ENCODE measurements around the gene GBGT1.
A peak's percentile ranks its signal among the peaks of the same experiment; 100 is the strongest.

Gene GBGT1

DNA sequence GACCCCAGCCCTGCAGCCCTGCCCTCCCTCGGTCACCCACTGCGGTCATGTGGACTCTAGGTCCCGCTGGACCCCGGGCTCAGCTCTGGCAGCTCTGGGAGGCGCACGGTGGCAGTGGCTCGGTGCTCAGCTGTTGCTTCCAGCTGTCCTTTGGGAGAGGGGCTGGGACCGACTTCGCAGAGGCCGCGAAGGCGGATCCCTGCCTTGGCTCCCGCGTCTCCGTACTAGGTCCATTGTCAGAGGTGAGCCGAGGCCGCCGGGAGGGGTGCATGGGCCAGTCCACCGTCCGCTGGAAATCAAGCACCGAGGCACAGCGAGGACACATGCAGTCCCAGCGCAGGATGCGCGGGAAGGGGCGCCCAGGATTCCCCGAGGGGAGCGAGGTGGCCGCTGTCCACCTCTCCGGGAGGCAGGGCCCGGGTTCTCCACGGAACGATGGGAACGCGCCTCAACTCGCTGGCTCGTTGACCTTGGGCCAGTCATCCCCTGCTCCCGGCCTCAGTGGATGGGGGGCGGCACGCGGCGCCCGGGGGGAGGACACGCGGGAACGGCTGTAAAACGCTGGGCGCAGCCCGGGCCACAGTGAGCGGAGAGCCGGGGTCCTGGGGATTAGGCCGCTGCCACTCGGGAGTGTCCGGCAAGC, 732 bp downstream of the GBGT1 start:
- DNase-seq (ENCODE audit: low spot score) = no peak

DNA sequence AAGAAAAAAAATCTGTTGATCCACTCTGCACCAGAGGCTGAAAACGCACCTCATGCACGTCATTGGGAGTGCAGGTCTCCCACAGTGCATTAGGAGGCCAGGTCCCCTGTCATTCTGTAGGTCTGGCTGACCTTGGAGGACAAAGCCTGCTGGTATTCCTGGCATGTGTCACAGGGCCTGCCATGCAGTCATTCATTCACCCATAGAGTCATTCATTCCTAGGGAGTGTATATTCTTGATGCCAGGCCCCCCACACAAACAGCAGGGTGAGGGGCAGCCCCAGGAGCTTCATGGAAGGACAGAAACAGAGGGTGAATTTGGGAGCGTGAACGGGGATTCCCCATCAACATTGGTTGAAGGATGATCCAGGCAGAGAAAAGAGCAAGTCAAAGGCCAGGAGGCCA, 2.2 kb downstream of the GBGT1 start:
- no peak for DNase-seq (ENCODE audit: low spot score)

DNA sequence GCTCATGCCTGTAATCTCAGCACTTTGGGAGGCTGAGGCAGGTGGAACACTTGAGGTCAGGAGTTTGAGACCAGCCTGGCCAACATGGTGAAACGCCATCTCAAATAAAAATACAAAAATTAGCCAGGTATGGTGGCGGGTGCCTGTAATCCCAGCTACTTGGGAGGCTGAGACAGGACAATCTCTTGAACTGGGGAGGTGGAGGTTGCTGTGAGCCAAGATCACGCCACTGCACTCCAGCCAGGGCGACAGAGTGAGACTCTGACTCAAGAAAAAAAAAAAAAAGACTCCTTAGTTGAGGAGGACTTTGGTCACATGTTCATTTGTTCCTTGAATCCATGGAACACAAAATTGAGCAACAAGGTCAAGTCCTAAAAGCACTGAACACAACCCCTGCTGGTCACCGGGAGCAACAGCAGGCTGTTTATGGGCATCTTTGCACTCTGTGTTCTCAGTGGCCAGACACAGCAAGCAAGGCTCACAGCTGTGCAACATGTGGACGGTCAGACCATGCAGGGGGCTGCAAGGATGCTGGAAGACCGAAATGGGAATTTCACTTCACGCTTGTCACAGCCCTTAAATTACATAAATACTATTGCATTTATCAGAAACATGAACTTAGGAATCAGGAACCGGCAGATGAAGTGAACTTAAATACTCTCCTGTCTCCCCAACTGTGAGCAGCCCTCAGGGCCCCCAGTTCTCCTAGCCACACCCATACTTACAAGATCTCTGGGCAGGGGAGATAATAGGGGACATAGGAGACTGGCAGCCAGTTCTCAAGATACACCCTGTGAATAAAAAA, 2.8 kb downstream of the GBGT1 start:
- DNase-seq (ENCODE audit: low spot score) = peak; percentile 90

DNA sequence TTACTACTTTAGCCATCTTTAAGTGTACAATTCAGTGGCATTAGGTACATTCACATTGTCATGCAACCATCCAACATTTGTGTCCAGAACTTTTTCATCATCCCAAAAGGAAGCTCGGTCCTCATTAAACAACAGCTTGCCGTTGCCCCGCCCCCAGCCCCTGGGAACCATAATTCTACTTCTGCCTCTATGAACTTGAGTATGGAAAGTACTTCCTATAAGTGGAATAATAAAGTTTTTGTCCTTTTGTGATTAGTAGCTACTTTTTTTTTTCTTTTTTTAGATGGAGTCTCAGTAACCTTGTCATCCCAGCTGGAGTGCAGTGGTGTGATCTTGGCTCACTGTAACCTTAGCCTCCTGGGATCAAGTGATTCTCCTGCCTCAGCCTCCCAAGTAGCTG, 5.0 kb downstream of the GBGT1 start:
- DNase-seq (ENCODE audit: low spot score) = no peak

DNA sequence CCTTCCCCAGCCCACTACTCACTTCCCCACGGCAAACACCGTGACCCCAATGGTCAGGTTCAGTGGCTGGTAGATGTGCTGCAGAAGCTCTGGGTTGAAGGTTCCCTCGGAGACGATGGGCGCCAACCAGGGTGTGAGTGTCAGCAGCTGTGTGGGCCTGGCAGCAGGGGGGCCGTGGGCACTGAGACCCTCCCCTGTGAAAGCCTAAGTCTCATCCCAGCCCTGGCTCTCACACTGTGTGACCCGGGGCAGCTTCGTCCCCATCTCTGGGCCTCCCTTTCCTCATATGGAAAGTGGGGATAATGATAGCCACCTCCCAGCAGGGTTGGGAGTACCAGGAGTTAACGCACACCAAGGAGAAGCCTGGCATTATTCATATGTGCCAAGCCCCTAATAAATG, 8.6 kb downstream of the GBGT1 start:
- DNase-seq (ENCODE audit: low spot score) = no peak

DNA sequence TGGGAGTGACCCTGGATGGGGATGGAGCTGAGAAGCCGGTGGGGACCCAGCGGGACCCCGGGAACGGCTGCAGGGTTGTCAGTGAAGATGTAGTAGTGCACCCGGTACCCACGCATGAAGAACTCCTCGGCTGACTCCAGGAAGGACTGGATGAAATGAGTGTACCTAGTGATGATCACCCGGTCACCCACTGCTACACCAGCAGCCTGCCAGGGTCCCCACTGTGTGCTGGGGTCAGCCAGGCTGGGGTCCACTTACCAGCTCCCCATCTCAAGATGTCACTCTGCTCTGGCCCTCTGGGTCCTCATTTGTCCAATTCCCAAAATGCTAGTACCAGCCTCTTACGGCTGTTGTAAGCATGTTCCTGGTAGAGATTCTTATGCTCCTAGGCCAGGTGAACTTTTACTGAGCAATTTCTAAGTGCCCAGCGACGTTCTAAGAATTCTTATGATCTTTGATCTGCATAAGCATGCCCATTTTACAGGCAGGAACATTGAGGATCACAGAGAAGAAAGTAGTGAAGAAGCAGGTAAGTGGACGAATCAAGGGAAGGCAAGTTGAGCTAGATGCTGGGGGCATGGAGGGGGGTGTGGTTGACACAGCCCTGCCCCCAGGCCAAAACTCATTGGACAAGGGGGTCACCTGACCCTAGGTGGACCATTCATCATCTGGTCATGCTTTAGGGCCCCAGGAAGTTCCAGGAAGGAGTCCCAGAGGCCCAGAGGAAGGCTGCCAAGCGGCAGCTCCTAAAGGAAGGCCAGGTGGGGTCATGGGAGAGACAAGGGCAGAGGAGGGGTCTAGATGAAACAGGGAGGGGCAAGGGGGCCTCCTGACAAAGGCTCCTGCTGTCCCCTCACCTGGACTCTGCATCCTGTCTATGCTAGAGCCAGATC, 9.4 kb downstream of the GBGT1 start:
- DNase-seq (ENCODE audit: low spot score) = no peak

DNA sequence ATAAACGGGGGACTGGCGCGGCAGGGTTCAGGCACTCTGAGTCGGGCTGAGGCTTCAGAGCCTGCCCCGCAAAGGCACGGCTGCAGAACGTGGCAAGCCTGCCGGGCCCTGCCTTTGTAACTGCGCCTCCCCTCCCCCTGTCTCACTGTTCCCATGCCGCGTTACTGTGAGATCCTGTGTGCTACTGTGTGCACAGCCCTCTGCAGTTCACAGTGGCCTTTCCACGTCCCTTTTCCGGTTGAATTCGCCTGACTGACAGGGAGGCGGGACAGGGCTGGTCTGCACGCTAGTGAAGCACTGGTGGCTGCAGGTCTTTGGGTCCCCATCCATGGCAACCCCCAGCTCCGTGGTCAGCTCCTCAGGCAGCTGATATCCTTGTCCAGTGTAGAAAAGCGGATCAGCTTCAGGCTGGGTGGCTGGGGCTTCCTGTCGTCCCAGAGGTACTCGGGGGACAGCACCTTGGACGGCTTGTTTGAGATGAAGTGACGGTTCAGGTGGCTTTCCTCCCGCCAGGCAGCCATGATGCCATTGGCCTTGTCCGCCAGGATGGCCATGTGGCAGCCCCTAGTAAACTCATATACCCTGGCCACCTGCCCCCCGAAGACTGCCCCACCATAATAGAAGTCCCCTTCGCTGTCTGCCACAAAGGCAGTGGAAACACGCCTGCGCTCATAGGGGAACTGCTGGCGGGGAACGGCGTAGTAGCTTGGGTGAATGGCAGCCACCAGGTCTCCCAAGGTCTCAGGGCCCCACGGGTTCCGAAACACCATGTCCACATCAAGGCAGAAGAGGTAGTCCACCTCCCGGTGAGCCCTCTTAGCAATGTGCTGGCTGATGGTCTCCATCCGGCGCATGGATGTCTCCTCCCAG, 10.3 kb downstream of the GBGT1 start:
- no peak for DNase-seq (ENCODE audit: low spot score)

DNA sequence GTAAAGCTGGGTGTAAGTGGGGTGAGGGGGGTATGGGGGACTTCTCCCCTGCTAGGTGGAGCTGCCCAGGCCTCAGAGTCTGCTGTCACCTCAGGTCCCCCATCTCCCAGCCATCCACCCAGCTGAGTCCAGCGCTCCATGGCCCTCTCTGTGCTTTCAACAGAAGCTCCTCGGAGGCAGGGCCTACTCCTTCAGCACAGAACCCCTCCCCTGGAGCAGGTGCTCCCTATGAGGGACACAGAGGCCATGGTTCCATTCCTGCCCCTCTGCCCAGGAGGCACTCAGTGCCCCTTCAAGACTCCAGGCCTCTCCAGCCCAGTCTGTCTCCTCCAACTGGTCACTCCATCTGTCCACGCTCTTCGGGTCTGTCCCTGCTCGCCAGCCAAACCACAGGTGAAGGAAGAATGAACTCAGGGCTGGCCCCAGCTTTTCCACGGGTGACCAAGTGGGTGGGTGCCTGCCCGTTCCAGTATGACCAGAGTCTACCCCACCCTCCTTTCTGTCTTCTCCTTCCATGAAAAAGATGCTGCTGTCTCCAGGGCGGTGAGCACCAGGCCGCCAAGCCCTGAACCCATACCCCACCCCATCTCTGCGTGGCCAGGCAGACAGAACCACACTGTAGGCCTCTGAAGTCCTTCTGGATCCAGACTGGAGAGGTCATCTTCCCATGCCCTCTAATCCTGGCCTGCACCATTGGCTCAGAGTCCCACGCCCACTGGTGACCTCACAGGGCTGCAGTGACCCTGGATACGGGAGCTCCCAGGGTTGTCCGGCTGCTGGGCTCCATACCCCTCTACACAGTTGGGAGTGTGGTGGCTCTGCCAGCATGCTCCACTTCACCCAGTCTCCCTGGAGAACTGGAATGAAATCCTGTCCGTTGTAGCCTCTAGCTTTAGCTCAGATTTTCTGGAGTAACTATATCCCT, 11.9 kb downstream of the GBGT1 start:
- DNase-seq (ENCODE audit: low spot score) = no peak

DNA sequence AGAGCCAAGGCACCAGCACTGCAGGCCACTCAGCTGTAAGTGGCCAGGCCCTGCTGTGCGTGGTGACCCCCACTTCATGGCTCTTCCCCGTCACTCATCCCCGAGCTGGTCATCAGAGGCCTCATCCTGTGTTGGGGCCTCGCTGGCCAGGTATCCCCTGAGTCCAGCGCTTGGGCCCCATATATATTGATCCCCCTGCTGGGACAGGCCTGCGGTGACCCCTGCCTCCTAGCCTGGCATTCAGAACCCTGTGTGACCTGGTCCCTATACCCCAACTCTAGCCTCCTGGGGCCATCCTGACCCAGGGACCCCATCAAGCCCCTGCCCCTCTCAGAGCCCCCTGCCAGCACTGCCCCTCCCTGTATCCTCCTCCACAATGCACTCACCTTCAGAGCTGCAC, 12.7 kb downstream of the GBGT1 start:
- DNase-seq (ENCODE audit: low spot score) = no peak

DNA sequence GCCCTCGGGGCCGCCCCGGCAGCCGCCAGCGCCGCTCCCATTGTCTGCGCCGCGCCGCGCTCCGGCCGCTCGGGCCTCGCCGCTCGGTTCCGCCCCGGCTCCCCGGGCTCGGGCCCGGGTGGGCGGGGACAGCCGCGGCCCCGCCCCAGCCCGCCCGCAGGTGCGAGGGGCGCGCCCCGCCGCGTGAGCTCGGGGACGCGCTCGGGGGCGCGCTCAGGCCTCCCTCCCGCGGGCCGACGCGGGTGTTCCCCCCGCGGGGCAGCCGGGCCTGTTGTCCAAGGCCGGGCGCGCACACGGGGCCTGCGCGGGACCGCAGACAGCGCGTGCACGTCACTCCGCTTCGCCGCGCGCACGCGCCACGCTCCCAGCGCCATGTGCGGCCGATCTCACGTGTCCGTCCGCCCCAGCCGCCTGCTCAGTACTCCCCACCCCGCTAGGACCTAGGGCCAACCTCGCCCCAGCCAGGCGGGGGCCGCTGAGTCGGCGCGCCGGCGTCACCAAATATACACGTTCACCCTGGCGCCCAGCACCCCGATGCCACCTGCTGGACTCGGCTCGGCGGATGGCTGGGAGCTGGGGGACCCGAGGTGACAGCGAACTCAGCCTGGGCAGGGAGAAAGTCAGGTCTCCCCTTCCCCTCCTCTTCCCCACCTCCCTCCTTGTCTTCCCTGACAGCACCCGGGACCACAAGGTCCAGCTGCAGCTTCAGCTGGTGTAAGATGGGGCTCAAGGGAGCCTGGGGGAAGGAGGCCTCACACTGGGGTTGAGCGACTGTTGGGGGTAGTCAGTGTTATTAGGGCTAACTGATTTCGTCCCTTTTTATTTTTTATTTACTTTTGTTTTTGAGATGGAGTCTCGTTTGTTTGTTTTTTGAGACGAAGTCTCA, 14.3 kb downstream of the GBGT1 start:
- peak; percentile 97 for DNase-seq (ENCODE audit: low spot score)

DNA sequence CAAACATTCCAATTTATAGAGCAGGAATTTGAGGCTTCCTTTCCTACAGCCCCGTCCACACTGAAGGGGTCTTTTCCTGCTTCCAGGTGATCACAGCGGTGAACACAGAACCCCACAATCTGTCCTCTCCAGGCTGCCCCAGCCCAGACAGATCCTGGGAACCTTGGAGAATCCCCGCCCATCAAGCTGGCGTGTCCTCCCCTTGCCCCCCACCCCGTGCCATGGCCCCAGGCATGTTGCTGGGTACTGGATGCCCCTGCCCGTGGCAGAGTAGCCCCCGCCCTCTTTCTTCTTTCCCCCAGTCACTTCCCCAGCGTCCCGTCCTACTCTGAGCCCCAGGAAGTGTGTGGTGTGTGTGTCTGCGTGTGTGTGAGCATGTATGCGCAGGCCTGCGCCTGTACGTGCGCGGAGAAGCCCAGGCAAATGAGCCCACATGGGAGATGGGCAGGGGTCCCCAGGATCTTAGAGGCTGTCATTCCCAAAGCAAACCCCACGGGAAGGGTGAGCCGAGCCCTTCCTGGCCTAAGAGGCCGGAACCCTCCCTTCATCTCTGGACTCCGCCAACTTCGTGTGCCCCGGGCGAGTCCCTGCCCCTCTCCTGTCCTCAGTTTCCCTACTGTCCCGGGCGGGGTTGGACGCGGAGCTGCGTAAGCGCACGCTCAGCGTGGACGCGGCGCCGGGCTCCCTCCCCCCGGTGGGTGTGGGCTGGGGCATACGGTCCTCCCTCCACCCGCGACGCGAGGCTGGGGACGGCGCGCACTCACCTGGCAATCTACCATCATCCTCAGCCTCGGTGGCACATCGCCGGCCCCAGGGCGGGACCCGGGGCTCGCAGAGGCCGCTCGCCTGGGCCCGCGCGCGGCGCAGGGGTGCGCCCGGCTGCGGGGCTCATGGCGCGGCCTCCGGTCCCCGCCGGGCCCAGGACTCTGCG, 15.2 kb downstream of the GBGT1 start:
- peak; percentile 72 for DNase-seq (ENCODE audit: low spot score)

DNA sequence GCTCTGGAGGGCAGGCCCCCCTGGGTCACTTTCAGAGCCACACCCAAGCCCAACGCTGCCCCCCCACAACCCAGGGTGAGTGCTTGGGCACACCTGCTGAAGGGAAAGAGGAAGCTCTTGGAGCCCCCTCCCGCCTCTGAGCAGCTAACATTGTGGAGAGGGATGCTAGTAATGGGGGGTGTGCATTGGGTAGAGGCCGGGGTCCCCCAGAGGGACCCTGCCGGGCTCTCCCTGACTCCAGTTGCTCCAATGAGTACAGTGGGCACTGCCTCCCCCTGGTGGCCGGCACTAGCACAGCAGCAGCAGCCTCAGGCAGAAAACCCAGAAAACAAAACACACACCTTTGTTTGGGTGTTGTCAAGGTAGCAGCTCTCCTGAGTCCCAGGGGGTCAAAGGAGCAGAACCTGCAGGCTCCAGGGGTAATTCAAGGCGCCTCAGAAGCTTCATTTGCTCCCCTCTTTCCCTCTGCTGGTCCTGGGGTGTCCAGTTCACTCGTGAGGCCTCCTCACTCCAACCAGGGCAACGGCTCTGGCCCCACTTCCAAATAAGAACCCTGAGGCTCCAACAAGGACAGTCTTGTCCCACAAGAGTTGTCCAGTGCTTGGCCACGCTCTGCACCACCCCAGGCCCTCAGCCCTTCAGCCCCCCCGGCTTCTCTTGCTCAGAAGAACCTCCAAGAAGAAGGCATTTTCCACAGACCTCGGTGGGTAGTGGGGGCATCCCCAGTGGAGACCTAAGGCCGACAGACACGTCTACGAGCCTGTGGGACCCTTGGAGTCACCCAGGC, 16.1 kb downstream of the GBGT1 start:
- peak; percentile 76 for DNase-seq (ENCODE audit: low spot score)

DNA sequence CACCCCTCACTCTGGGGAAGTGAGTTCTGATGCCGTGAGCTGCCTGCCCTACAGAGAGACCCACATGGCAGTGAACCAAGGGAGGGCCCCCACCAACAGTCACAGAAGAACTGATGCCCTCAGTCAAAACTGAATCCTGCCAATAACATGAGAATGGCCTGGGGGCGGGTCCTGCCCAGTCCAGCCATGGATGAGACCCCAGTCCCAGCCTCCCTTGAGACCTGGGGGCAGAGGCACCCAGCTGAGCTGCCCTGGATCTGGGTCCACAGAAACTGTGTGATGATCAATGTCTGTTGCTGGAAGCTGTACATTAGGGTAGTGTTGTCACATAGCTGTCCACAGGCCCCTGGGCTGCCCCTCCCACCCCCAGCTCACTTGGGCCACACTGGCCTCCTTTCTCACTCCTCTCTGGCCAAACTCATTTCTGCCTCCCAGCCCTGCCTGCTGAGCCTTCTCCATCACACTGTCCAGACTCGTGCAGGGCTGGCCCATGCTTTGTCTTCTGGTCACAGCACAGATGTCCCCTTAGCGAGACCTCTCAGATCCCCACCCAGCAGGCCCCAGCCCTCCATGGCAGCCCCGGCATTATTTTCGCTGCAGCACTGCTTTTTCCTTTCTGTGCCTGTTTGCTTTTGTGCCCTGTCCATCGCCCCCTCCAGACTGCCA, 16.8 kb downstream of the GBGT1 start:
- no peak for DNase-seq (ENCODE audit: low spot score)

DNA sequence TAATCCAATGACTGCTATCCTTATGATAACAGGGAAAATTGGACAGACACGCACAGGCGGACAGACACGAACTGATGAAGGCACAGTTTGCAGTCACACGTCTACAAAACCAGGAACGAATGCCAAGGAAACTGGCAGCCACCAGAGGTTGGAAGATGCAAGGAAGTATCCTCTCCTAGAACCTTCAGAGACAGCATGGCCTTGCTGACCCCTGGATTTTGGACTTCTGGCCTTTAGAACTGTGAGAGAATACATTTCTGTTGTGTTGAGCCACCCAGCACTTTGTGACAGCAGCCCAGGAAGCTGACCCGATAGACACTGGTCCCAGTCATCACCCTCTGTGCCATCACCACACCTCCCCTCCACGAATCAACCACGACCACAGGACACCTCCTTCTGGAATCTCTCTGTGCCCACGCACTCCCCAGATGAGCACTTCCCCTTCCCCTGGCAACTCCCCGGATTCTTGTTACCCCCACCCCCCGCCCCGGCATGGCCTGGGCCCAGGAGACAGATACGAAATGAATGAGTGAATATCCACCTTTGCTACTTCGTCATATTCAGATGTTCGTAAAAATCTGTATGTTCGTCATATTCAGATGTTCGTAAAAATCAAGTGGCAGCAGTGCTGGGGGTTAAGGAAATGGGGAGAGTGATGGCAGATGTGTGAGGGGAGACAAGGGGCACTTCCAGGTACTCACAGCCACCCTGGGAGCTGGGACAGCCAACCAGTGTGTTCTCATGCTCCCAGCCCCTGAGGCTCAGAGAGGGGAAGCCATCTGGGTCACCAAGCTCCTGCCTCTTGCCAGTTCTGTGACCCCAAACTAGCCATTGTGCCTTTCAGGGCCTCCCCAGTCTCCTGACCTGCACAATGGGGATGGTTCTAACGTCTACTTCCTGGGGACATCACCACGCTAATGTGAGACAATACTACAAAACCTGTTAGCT, 18.5 kb downstream of the GBGT1 start:
- DNase-seq (ENCODE audit: low spot score) = no peak

DNA sequence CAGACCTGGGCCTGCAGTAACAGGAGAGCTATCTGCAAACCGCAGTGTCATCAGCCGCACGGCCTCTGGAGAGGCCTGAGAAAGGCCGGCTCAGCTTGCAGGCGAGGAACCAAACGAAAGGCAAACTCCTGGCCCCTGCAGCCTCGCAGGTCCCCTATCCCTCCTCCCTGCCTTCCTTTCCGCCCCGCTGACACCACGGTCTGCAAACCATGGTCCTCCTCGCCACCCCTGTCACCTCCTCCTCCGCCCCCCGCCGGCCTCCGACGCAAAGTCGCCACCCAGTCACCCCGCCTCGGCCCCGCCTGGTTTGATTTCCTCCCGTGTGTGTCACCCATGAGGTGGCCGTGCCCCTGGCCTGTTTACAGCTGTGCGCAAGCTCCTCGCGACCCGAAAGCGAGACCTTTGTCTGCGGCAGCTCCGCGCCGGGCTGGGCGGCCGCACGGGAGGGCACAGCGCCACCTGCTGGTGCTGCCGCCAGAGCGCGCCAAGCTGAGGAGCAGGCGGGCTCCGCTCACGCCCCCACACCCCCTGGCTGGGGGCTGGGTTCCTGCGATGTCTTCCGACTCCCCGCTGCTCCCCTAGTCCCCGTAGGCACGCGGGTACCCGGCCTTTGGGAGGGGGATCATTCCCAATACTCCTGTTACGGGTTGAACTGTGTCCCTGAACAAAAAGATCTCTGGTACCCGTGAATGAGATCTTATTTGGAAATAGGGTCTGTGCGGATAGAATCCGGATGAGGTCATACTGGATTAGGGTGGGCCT, 19.4 kb downstream of the GBGT1 start:
- peak; percentile 90 for DNase-seq (ENCODE audit: low spot score)
